ENCODE measurements around the gene HIVEP3.

Gene HIVEP3

DNA sequence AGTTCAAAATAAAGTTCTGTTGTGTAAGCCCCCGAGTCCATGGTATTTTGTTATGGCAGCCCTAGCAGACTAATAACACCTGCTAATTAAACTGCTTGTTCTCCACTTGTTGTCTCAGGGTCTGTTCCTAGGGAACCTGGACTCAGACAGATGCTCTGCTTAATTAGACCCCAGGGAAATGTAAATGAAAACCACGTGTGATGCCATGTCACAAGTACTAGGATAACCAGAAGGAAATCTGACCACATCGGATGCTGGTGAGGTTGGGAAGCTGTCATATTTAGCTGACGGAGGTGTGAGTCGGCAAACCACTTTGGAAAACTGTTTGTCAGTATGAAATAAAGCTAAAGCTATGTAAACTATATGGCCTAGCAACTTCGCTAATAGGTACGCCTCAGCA is 453.8 kb downstream of the HIVEP3 start:
- DNase-seq (ENCODE audit: low read depth): no peak
- no peak overlapping the region for H3K4me3 ChIP-seq (ENCODE audit: low read depth, low read length)
- TF ChIP-seq, protein P1, sequence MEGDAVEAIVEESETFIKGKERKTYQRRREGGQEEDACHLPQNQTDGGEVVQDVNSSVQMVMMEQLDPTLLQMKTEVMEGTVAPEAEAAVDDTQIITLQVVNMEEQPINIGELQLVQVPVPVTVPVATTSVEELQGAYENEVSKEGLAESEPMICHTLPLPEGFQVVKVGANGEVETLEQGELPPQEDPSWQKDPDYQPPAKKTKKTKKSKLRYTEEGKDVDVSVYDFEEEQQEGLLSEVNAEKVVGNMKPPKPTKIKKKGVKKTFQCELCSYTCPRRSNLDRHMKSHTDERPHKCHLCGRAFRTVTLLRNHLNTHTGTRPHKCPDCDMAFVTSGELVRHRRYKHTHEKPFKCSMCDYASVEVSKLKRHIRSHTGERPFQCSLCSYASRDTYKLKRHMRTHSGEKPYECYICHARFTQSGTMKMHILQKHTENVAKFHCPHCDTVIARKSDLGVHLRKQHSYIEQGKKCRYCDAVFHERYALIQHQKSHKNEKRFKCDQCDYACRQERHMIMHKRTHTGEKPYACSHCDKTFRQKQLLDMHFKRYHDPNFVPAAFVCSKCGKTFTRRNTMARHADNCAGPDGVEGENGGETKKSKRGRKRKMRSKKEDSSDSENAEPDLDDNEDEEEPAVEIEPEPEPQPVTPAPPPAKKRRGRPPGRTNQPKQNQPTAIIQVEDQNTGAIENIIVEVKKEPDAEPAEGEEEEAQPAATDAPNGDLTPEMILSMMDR (IDR thresholded peaks at IDR 0.05; ENCODE audit: low read depth, low read length): no peak
- TF ChIP-seq MYC (IDR thresholded peaks at IDR 0.05; ENCODE audit: low read depth, low read length): no peak
- no peak for TF ChIP-seq POLR2A (IDR thresholded peaks at IDR 0.05; ENCODE audit: extremely low read depth, insufficient read length)
- TF ChIP-seq, protein P2, sequence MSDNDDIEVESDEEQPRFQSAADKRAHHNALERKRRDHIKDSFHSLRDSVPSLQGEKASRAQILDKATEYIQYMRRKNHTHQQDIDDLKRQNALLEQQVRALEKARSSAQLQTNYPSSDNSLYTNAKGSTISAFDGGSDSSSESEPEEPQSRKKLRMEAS (IDR thresholded peaks at IDR 0.05; ENCODE audit: low read depth, low read length): no peak

DNA sequence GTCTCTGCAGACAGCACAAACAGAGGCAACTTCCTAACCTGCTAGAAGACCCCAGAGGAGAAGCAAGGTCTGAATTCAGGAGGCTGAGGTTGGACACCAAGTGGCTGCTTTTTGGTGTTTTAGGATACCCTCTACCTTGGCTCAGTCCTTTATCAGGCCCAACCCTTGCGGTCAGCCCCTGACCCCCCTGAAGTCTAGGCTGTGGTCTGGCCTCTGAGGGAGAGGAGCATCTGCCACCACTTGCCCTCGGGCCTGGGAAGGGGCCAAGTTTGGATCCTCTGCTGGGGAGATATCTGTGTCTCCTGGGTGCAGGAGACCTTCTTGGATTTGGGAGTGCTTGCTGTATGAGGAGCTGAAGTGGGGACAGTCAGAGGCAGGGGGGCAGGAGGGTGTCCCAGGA is 455.2 kb downstream of the HIVEP3 start:
- DNase-seq (ENCODE audit: low read depth): no peak
- no peak overlapping the region for H3K4me3 ChIP-seq (ENCODE audit: low read depth, low read length)
- TF ChIP-seq MYC (IDR thresholded peaks at IDR 0.05; ENCODE audit: low read depth, low read length): no peak

DNA sequence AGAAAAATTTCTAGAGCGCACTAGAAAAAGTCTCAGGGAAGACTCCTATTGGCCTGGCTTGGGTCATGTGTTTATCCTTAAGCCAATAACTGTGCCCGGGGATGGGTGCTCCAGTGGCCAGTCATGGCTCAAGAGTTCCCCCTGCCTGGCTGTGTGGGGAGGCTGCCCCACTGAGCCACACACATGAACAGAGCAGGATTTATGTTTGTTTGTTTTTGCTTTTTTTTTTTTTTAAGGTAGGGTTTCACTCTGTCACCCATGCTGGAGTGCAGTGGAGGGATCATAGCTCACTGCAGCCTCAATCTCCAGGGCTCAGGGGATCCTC is 456.1 kb downstream of the HIVEP3 start:
- TF ChIP-seq, protein P1 (IDR thresholded peaks at IDR 0.05; ENCODE audit: low read depth, low read length): no peak
- TF ChIP-seq POLR2A (IDR thresholded peaks at IDR 0.05; ENCODE audit: extremely low read depth, insufficient read length) (no peak), MYC (IDR thresholded peaks at IDR 0.05; ENCODE audit: low read depth, low read length) (no peak)
- TF ChIP-seq, protein P2 (IDR thresholded peaks at IDR 0.05; ENCODE audit: low read depth, low read length): no peak
- H3K4me3 ChIP-seq (ENCODE audit: low read depth, low read length): no peak overlapping the region
- no peak for DNase-seq (ENCODE audit: low read depth)

DNA sequence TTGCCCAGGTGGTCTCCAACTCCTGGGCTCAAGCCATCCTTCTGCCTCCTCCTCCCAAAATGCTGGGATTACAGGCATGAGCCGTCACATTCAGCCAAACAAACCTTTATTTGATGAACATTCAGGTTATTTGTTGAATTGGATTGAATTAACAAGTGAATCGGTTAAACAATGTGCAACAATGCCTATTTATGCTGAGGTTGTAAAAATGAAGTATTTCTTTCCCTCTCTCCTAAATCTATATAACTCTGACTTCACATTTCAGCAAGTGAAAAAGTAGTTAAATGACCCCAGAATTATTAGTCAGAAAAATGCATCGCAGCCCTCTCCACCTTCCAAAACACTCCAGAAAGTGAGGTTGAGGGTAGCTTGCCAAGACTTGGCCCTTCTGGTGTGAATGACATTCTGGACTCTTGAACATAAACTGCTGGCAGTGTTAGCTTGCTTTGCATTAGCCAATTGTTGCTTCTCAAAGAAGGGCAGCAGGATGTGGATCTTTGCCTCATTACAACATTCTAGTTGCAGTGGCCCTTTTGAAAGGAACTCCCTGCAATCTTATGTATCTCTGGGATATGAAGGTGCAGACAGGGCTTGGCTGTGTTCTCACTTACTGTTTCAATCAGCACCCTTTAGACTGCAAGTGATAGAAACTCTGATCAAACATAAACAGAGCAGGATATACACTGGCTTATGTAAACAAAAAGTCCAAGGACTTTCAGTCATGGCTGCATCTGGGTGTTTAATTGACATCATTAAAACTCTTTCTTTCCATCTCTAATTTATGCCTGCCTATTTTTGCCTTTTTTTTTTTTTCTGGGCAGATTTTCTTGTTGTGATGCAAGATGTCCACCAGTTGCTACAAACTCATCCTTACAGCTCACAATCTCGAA is 456.7 kb downstream of the HIVEP3 start:
- DNase-seq (ENCODE audit: low read depth): no peak
- H3K4me3 ChIP-seq (ENCODE audit: low read depth, low read length): no peak overlapping the region
- TF ChIP-seq, protein P1 (IDR thresholded peaks at IDR 0.05; ENCODE audit: low read depth, low read length): no peak
- TF ChIP-seq MYC (IDR thresholded peaks at IDR 0.05; ENCODE audit: low read depth, low read length) (no peak), POLR2A (IDR thresholded peaks at IDR 0.05; ENCODE audit: extremely low read depth, insufficient read length) (no peak)
- TF ChIP-seq, protein P2 (IDR thresholded peaks at IDR 0.05; ENCODE audit: low read depth, low read length): no peak

DNA sequence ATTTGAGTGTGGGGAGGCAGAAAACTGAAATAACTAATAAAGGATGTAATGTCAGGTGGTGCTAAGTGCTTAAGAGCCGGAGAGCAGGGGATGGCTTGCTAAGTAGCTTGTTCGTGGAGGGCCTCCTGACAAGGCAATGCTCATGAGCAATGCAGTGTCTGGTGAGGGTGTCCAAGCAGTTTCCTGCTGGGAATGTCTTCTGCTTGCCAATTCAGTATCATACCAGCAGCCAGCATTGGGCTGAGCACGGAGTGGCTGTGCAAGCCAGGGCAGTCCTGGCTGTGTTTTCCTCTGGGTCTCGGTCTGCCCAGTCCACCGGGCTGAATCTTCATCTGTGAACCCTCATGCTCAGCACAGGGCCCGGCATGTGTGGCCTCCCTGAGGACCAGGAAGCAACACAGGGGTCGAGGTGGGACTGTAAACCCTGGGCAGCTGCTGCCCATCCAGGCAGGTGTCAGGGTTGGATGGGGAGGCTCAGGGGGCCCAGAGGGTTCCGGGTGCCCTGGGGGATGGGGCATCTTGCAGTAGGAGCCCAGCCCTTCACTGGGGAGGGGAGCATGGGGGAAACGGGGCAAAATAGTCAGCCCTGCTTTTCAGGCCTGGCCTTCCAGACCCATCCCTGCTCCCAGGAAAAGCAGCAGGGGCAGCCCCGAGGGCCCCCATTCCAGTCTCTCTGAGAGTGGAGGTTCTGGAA is 461.7 kb downstream of the HIVEP3 start:
- no peak overlapping the region for H3K4me3 ChIP-seq (ENCODE audit: low read depth, low read length)
- no peak for DNase-seq (ENCODE audit: low read depth)
- TF ChIP-seq, protein P1 (IDR thresholded peaks at IDR 0.05; ENCODE audit: low read depth, low read length): no peak
- TF ChIP-seq, protein P2 (IDR thresholded peaks at IDR 0.05; ENCODE audit: low read depth, low read length): no peak
- TF ChIP-seq POLR2A (IDR thresholded peaks at IDR 0.05; ENCODE audit: extremely low read depth, insufficient read length) (no peak), MYC (IDR thresholded peaks at IDR 0.05; ENCODE audit: low read depth, low read length) (no peak)
